H54 (cell line): Measurements from ENCODE around the gene RASD1.

Source experiments
- DNase-seq: peaks from one replicate; pipeline ENCODE4 v3.0.0; 2011; ENCODE audit warnings: low spot score, mixed read lengths; ENCODE audit not compliant: insufficient read length
- FAIRE-seq: peaks from 3 replicates; lab custom pipeline; 2011; peaks lifted over from hg19 to GRCh38; lab: Jason Lieb, UNC
- POLR2A ChIP-seq: IDR thresholded peaks from 2 replicates; pipeline ENCODE4 v1.6.1; 2011; ENCODE audit warnings: low read depth, mild to moderate bottlenecking, low read length

The RASD1 gene

GRCh38 chr17:17453088-17453487 lies 43.1 kb downstream of the RASD1 start:
- TF ChIP-seq POLR2A: no peak
- no peak for DNase-seq
- no peak for FAIRE-seq

- no peak for FAIRE-seq
- TF ChIP-seq POLR2A: no peak
- DNase-seq: no peak
Measured at GRCh38 chr17:17448723-17449122, 47.5 kb downstream of the RASD1 start.

GRCh38 chr17:17448076-17448475 lies 48.1 kb downstream of the RASD1 start:
- TF ChIP-seq POLR2A: no peak
- no peak for FAIRE-seq
- DNase-seq: no peak

DNA sequence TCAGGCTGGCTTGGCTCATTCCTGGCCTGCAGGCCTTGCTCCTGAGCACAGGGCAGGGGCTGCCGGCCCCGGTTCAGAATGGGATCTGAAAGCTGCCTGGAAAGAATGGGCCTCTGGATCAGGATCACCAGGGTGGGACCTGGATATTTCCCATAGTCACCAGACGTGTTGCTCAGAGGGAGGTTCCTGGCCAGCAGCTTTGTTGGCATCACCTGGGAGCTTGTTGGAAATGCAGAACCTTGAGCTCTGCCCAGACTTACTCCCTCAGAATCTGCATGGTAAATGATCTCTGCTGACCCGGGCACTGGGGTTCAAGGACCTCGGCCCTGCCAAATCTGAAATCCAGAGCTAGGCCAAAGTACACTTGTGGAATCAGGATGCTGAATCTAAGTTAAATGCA lies 48.9 kb downstream of the RASD1 start:
- FAIRE-seq (no peak), DNase-seq (no peak)
- no peak for TF ChIP-seq POLR2A

DNA sequence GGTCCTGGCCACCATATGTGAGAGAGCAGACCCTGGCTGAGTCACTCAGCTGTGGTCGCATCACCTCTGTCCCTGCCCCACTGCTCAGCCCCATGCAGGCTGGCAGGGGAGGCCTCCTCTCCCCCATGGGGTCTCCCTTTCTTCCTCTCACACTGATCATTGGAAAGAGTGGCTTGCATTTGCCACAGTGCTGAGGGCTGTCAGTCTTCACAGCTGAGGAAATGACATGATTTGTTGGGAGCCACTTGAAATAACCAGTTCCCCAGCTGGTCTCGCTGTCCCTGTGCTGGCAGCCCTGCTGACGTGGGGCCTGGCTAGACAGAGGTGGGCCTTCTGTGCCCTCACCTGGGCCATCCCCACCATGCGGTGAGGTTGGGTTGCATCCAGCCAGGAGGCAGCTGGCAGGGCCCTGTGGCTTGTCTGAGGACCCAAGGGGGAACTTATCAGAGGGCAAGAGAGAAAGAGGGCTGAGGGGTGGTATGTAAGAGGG lies 49.5 kb downstream of the RASD1 start:
- DNase-seq (no peak), FAIRE-seq (no peak)
- no peak for TF ChIP-seq POLR2A

GRCh38 chr17:17445925-17446665 lies 50.1 kb downstream of the RASD1 start:
- DNase-seq (peak; percentile 94), FAIRE-seq (peak; percentile 82)
- no peak for TF ChIP-seq POLR2A

DNA sequence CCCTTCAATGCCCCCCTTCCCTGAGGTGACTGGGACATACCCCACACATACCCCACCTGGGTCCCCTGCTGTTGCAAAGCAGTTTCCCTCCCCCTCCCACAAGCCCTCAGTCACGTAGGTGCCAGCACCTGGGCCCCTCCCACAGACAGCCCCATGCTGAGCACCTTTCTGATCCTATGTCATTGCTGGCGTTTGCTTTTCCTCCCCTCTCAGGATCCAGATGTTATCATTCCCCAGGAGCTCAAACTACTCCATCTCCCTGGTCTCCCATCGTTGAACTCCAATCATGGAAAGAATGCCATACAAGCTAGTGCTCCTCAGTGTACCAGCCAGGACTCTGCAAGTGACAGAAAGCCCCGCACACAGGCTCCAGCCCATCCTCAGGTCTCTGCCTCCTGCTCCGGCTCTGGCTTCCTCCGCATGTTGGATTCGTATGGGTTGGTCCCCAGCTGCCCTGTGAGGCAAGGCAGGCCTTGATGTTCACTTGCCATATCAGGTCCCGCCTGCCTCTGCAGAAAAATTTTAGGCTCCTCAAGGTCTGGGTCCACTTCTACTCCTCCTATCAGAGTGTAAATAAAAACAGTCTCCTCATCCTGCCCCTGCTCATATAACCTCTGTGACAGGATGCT lies 50.8 kb downstream of the RASD1 start:
- DNase-seq: no peak
- FAIRE-seq: no peak
- TF ChIP-seq POLR2A: no peak
